Measurements from ENCODE around the gene CGB3.
"Not testable (repeated sequence)": the region's sequence is repeated elsewhere in the genome, so short reads cannot be mapped to it uniquely, and the experiment has no call there.

CGB3 gene

GRCh38 chr19:49031642-49032301 is 7.6 kb upstream of the CGB3 start, which contains the start of gene CGB2:
TSS of gene CGB2 (plus strand) at chr19:49031890. CDS start at chr19:49032096, 206 bp downstream.
- not testable (repeated sequence) for H3K4me3 ChIP-seq (ENCODE audit: low read depth, low read length)

GRCh38 chr19:49030323-49030722 is 6.2 kb upstream of the CGB3 start:
- not testable (repeated sequence) for H3K4me3 ChIP-seq (ENCODE audit: low read depth, low read length); DNase-seq (ENCODE audit: low read depth)

More at GRCh38 chr19:49031642-49032301, 7.6 kb upstream of the CGB3 start, which contains the start of gene CGB2:
- DNase-seq (ENCODE audit: low read depth): not testable (repeated sequence)
- 0 out of 2 replicates have a peak, but pooled peaks have one; percentile 16 for TF ChIP-seq CTCF (IDR thresholded peaks at IDR 0.05; ENCODE audit: control insufficient read depth, extremely low read depth, insufficient read depth)

GRCh38 chr19:49029749-49030148 is 5.6 kb upstream of the CGB3 start:
- DNase-seq (ENCODE audit: low read depth); H3K4me3 ChIP-seq (ENCODE audit: low read depth, low read length): not testable (repeated sequence)

DNA sequence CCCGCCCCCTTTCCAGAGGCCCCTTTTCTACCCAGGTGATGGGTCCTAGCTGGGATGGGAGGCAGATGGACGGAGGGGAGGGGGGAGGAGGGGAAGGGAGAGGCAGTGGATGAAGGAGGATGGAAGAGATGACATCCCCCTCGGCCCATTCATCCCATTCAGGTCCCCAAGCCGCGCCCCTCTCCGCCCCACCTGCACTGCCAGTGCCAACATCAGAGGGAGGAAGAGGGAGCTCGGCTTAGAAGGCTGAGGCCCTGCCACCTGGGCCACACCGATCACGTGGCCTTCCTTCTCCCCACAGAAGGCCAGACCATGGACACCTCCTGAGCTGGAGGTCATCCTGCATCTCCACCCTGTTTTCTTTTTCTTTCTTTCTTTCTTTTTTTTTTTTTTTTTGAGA is 4.6 kb upstream of the CGB3 start:
- H3K4me3 ChIP-seq (ENCODE audit: low read depth, low read length); DNase-seq (ENCODE audit: low read depth): not testable (repeated sequence)

DNA sequence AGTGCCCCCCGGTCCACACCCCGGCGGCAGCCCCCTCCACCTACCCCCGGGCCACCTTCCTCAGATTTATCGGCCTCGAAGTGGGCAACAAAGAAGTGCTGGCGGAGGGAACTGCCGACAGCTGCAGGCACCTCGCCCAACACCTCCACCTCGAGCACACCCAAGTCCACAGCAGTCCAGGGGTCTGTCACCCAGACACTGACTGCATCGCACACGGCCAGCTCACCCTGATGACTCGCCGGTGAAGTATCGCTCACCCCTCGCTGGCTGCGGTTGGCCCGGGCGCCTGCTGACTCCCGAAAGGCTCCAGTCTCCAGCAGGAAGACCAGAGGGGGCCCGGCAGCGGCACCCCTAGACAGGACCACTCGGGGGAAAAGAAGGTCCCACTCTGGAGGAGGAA is 1.5 kb upstream of the CGB3 start:
- not testable (repeated sequence) for DNase-seq (ENCODE audit: low read depth); H3K4me3 ChIP-seq (ENCODE audit: low read depth, low read length)

GRCh38 chr19:49025088-49025487 is 955 bp upstream of the CGB3 start:
- DNase-seq (ENCODE audit: low read depth); H3K4me3 ChIP-seq (ENCODE audit: low read depth, low read length): not testable (repeated sequence)

- no peak overlapping the region for H3K4me3 ChIP-seq (ENCODE audit: low read depth, low read length)
- no peak for TF ChIP-seq CTCF (IDR thresholded peaks at IDR 0.05; ENCODE audit: control insufficient read depth, extremely low read depth, insufficient read depth)
- DNase-seq (ENCODE audit: low read depth): no peak
These were observed 2.0 kb downstream of the CGB3 start for GRCh38 chr19:49022116-49022515.

DNA sequence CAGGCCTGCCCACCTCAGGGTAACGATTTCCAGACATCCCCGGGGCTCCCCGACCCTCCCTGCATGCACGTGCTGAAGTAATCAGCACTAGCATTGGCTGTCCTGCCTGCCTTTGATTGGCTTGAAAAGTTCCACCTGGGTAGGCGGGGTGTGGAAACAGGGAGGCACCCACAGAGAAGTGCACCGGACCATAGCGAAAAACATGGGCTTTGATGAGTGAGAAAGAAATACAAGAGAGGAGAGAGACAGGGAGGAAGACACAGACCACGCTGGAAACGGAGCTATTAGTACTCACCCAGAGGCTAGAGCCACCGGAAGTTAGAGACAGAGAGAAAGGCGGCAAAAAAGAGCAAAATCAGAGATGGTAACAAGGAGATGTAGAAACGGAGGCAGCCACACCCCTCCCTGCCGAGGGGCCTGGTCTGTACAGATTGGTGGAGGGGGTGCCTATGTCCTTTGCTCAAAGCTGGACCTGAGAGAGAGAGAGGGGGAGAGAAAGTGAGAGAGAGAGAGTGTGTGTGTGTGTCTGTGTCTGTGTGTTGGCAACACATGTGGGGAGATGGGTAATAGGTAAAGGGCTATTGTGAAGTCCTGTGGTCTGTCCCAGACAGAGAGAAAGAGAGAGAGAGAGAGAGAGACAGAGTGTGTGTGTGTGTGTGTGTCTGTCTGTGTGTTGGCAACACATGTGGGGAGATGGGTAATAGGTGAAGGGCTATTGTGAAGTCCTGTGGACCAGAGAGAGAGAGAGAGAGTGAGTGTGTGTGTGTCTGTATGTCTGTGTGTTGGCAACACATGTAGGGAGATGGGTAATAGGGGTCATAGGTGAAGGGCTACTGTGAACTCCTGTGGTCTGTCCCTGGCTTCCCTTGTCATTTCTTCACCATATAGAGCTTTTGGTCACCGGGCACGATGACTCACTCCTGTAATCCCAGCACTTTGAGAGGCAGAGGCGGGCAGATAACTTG is 2.9 kb downstream of the CGB3 start:
- DNase-seq (ENCODE audit: low read depth): no peak
- H3K4me3 ChIP-seq (ENCODE audit: low read depth, low read length): no peak overlapping the region
- TF ChIP-seq CTCF (IDR thresholded peaks at IDR 0.05; ENCODE audit: control insufficient read depth, extremely low read depth, insufficient read depth): no peak

- no peak for DNase-seq (ENCODE audit: low read depth)
- no peak overlapping the region for H3K4me3 ChIP-seq (ENCODE audit: low read depth, low read length)
- TF ChIP-seq CTCF (IDR thresholded peaks at IDR 0.05; ENCODE audit: control insufficient read depth, extremely low read depth, insufficient read depth): no peak
These were observed 3.8 kb downstream of the CGB3 start for GRCh38 chr19:49020342-49020741.
